ENCODE measurements around the gene RAB26.
A peak's percentile ranks its signal among the peaks of the same experiment; 100 is the strongest.

RAB26 gene

GRCh38 chr16:2181952-2182351 lies 33.5 kb downstream of the RAB26 start:
- no peak for DNase-seq

DNA sequence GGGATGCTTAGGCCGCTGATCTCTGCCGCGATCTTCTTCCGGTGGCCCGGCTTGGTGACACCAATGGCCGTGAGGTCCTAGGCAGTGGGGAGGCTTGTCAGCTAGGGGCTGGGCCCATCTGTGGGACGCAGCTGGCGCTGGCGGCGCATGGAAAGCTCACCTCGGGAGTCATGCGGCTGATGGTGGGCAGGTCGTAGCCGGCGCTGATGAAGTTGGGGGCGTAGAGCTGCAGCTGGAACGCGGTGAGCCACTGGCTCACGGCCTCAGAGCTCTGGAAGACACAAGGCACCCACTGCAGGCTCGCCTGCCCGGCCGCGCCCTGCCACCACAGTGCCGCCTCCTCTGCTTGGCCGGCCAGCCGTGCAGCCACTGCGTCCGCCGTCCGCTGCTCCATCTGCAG lies 35.2 kb downstream of the RAB26 start:
- DNase-seq: no peak

- DNase-seq: no peak
These were observed 35.9 kb downstream of the RAB26 start for GRCh38 chr16:2184346-2184745.

DNA sequence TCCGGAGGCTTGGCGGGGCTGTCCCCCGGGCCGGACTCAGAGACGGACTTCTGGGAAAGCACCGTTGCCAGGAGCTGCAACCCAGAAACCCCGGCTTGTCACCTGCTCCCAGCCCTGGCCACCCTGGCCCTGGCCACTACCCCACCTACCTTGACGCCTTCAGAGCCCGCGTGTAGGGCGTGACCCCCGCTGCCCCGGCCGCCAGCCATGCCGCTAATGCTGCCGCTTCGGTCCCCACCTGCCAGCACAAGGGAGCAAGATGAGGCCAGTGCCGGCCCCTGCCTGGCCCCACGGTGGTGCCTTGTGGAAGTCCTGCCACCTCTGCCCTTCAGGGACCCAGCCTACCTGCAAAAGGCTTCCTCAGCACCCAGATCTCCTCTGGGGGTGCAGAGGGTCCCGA lies 36.5 kb downstream of the RAB26 start:
- no peak for DNase-seq

DNA sequence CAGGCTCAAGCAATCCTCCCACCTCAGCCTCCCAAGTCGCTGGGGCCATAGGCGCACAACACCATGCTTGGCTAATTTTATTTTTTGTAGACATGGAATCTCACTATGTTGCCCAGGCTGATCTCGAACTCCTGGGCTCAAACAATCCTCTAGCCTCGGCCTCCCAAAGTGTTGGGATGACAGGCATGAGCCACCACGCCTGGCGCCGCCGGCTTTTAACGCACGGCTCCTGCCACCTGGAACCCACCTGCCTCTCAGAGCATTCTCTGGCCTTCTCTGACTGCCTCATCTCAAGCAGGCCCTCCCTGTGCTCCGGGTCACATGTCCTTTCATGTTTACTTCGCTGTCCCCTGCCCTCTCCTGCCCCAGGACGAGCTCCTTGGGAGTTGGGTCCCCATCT lies 37.6 kb downstream of the RAB26 start:
- DNase-seq: no peak

GRCh38 chr16:2186505-2186904 lies 38.1 kb downstream of the RAB26 start:
- DNase-seq: no peak

GRCh38 chr16:2187212-2187611 lies 38.8 kb downstream of the RAB26 start:
- DNase-seq: no peak

DNA sequence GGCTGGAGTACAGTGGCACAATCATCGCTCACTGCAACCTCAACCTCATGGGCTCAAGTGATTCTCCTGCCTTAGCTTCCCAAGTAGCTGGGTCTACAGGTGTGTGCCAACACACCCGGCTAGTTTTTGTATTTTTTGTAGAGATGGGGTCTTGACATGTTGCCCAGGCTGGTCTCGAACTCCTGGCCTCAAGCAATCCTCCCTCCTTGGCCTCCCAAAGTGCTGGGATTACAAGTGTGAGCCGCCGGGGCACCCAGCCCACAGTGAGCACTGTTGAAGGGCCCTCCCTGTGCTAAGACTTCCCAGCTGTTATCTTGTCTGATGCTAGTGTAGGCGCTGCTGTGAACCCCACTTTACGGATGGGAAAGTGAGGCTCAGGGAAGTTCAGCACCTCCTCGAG lies 40.0 kb downstream of the RAB26 start:
- DNase-seq: no peak

DNA sequence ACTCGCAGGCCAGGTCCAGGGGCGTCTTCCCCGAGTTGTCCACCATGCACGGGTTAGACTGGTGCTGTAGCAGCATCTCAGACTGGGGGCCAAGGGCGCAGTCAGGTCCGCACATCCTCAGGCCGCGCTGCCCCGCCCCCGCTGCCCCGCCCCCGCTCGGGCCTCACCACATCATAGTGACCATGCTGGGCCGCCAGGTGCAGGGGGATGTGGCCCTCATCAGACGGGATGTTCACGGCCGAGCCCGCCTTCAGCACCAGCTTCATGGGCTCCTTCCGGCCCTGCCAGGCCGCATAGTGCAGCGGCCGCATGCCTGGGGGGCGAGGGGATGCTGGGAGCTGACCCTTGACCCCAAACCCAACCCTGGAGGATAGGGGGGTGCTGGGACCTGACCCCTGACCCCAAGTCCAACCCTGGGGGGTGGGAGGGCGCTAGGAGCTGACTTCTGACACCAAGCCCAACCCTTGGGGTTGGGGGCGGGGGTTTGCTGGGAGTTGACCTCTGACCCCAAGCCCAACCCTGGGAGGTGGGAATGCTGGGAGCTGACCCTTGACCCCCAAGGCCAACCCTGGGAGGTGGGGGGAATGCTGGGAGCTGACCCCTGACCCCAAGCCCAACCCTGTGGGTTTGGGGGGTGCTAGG lies 40.9 kb downstream of the RAB26 start:
- DNase-seq: no peak

GRCh38 chr16:2190002-2190658 lies 41.7 kb downstream of the RAB26 start:
- no peak for DNase-seq

- no peak for DNase-seq
These were observed 42.4 kb downstream of the RAB26 start for GRCh38 chr16:2190659-2191445.

DNA sequence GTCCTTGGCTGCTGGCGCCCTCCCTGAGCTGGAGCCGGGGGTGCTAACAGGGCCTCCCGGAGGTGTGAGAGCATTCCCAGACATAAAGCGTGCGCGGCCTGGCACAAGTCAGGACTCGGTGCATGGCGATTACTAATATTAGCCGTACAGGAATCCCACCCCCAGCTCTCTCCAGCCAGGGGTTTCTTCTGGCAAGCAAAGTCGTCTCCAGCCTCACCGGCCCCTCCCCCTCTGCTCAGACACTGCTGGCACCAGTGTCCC lies 43.0 kb downstream of the RAB26 start:
- no peak for DNase-seq

- DNase-seq: no peak
These were observed 45.9 kb downstream of the RAB26 start for GRCh38 chr16:2194166-2194834.

- DNase-seq: peak; percentile 64
These were observed 46.5 kb downstream of the RAB26 start for GRCh38 chr16:2194852-2195321.

DNA sequence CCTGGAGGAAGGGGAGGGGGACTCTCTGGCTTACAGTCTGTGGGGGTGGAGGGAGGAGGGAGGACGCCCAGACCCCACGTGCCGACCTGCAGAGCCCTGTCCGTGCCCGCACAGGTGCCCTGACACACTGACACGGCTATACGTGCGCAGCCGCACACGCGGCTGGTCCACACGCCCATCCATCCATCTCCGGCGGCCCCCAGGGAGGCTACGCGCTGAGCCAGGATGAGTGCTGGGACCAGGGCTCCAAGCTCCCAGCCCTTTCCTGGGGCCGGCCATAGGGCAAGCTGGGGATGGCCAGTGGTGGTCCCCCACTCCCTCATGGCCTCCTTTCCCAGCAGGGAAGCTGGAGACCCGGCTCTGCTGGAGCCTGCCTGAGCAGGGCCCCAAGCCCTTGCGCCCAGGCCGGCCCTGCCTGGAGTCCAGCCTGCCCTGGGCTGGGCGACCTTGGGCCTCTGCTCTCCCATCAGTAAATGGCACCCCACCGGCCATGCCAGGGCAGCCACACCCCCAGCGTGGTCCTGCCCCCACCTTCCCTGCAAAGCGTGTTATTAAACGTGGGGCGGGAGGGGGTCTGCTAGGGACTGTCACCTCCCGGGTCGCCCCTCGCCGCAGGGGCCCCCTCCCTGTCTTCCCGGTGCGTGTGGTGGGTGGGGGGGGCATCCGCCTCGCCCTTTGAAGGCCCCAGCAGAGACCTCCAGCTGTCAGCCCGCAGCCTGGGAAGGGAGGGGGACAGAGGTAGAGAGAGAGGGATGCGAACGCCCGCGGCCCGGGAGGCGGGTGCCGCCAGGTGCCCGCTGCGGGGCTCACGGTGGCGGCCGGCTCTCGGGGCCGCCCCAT lies 47.1 kb downstream of the RAB26 start:
- no peak for DNase-seq

DNA sequence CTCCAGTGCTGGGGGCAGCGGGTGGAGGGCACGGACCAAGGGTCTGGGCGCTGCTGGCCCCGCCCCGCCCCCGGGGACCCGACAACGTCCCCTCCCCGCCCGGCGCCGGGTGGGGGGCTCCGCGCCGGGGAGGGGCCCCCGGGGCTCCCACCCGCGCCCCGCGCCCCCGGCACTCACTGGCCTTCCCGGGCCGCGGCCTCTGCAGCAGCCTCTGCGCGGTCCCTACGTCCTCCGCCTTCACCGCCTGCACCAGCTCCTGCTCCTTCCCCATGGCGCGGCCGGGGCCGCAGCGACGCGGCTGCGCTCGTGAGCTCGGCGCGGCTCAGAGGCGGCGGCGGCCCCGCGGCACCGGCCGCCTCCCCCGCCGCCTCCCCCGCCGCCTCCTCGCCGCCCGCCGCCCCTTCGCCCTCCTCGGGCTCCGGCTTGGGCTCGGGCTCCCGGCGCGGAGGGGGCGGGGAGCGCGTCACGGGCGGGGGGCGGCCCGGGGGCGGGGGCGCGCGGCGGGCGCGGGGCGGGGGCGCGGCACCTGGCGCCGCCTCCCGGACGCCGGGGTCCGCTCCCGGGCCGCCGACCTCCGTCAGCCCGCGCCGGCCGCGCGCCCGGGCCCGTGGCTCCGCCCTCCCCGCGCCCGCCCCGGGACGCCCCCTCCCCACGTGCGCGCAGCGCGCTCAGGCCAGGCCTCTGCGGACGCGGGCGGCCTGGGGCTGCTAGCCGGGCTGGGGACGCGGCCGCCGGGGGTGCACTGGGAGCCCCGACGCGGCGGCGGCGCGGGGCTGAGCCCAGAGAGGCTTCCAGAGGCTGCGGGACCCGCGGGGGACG lies 47.9 kb downstream of the RAB26 start, which contains the start of gene CASKIN1:
Gene CASKIN1, minus strand, starts transcription at position 444 of the 819 bp plus-strand sequence. Its CDS starts 173 bp downstream, at position 271.
- DNase-seq: no peak

- DNase-seq: no peak
These were observed 48.6 kb downstream of the RAB26 start for GRCh38 chr16:2196981-2197511.

- DNase-seq: no peak
These were observed 49.3 kb downstream of the RAB26 start for GRCh38 chr16:2197765-2198164.

DNA sequence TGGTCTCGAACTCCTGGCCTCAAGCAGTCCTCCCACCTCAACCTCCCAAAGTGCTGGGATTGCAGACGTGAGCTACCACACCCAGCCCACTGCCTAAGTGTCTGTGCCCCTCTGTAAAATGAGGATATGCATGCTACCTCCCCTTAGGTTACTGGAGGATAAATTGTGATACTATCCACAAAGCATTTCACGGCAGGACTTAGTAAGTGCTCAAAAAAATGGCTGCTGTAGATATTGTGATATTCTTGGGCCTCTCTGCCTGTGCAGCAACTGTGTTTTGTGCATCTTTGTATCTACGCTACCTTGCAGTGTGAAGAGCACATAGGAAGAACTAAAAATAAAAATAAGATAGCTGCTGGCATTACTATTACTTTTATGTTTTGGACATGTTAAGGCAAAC lies 49.9 kb downstream of the RAB26 start:
- no peak for DNase-seq

DNA sequence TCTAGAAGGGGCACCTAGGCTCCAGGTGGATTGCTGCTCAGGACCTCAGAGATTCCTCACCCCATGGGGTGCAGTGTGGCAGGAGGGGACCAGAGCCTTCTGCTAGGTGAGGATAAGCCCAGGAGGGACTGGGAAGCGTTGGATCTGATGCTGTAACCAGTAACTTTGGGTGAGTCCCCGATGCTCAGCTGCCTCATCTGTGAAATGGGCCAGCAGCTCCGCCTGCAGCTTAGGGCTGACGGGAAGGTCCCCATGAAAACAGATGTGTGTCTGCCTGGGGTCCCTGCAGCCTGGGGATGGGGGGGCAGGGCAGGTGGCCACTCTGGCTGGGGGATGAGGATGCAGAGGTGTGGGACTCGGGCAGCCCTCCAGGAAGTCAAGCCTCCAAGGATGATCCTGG lies 50.7 kb downstream of the RAB26 start:
- no peak for DNase-seq

GRCh38 chr16:2199621-2200139 lies 51.3 kb downstream of the RAB26 start:
- no peak for DNase-seq
